Natural killer cell (primary cell): ENCODE measurements around the gene GUCY1A2. TPM values are rescaled to one million over a fixed set of nuclear protein-coding genes. Genes with fewer than 3 reads are reported as not detected.

ENCODE experiments used
- ATAC-seq, 3 donors: fragments of 150-1000 bp in 2 of 3; fragments of 200-7000 bp in 1 of 3; cut with Tn5 transposase; 1 replicate in 1 of 3; 2 replicates in 2 of 3; pipeline ENCODE4 v1.10.0; 2021; ENCODE audit warnings: mild to moderate bottlenecking in 2 of 3, moderate library complexity in 2 of 3
- DNase-seq, 2 donors: peaks; one replicate each; pipeline versions ENCODE4 v3.0.0 to v3.0.0-alpha.2; 2013 to 2021; ENCODE audit warnings: mixed read lengths in 1 of 2
- H3K27ac ChIP-seq: one replicate; pipeline ENCODE4 v1.5.1; 2013; ENCODE audit warnings: mild to moderate bottlenecking, low read length
- H3K27me3 ChIP-seq: one replicate; pipeline ENCODE4 v1.6.1; 2013; ENCODE audit warnings: low read length; ENCODE audit not compliant: control insufficient read depth, insufficient read depth
- H3K36me3 ChIP-seq: one replicate; pipeline ENCODE4 v1.6.1; 2013; ENCODE audit warnings: low read length; ENCODE audit not compliant: control insufficient read depth, insufficient read depth
- H3K4me1 ChIP-seq: one replicate; pipeline ENCODE4 v1.6.1; 2013; ENCODE audit warnings: low read length; ENCODE audit not compliant: control insufficient read depth, insufficient read depth
- H3K4me3 ChIP-seq: one replicate; pipeline ENCODE4 v1.5.1; 2013; ENCODE audit warnings: low read length
- H3K9me3 ChIP-seq: one replicate; pipeline ENCODE4 v1.6.1; 2013; ENCODE audit warnings: low read length; ENCODE audit not compliant: control insufficient read depth, insufficient read depth
- H3K27ac Mint-ChIP-seq, 2 donors: one replicate each; pipeline ENCODE4 v1.8.0; 2022; ENCODE audit warnings: mild to moderate bottlenecking in 2 of 2, mixed read lengths in 2 of 2, moderate library complexity in 1 of 2
- H3K27me3 Mint-ChIP-seq, 2 donors: one replicate each; pipeline ENCODE4 v1.8.0; 2022; ENCODE audit warnings: low read depth in 2 of 2, mixed read lengths in 2 of 2
- H3K36me3 Mint-ChIP-seq: one replicate; pipeline ENCODE4 v1.8.0; 2022; ENCODE audit warnings: mixed read lengths
- H3K4me1 Mint-ChIP-seq, 2 donors: one replicate each; pipeline ENCODE4 v1.8.0; 2022; ENCODE audit warnings: mixed read lengths in 2 of 2
- H3K4me3 Mint-ChIP-seq: one replicate; pipeline ENCODE4 v1.8.0; 2022; ENCODE audit warnings: mild to moderate bottlenecking, moderate library complexity, mixed read lengths
- H3K9me3 Mint-ChIP-seq, 2 donors: one replicate each; pipeline ENCODE4 v1.8.0; 2022; ENCODE audit warnings: mixed read lengths in 2 of 2
- CTCF ChIP-seq: fragments of 200-600 bp; IDR thresholded peaks from one replicate; pipeline ENCODE4 v1.8.0; 2022; ENCODE audit warnings: antibody characterized with exemption
- WGBS: methylation state at CpG from one replicate; pipeline ENCODE4 v1.1.7; 2013; ENCODE audit warnings: missing lambda C conversion rate; ENCODE audit not compliant: insufficient coverage; 5-methylcytosine and 5-hydroxymethylcytosine counted together
- intact Hi-C: fragments of 100-400 bp; cut with micrococcal nuclease; formaldehyde crosslinking; loops from one replicate; pipeline ENCODE4 v1.14.2; 2022
- total RNA-seq, 4 donors: library from RNA; stranded (reverse); fragments of 120-200 nt in 1 of 4; gene quantifications; one replicate each; pipeline versions ENCODE4 v1.2.3 to v1.2.4, GENCODE V29; 2013 to 2022

GUCY1A2 gene
- total RNA-seq, 3 donors from 2014 or later (not counting 1 experiment from before 2014, with no cell fraction given) = 0.15 TPM; not detected in 2

- no peaks in the 10 kb centered on the region for H3K36me3 ChIP-seq
- no peak overlapping the region for H3K4me3 ChIP-seq
- no peaks in the 10 kb centered on the region for H3K27me3 ChIP-seq
- no peak overlapping the region for H3K27ac Mint-ChIP-seq
- ATAC-seq = no peak
- no peaks in the 10 kb centered on the region for H3K4me1 Mint-ChIP-seq
- no peak overlapping the region for H3K4me3 Mint-ChIP-seq
- H3K4me1 ChIP-seq = no peaks in the 10 kb centered on the region
- peaks cover 10 to 18% of the 10 kb centered on the region in 2 donors for H3K9me3 Mint-ChIP-seq
- no peak for DNase-seq
- H3K9me3 ChIP-seq = peaks cover 3% of the 10 kb centered on the region
- intact Hi-C loops = no loop called here
- H3K27me3 Mint-ChIP-seq = no peaks in the 10 kb centered on the region
- no peak for TF ChIP-seq CTCF
- WGBS = no CpG with 5 or more reads among the region's 1 CpG
- no peak overlapping the region for H3K27ac ChIP-seq
- H3K36me3 Mint-ChIP-seq = peaks cover 9% of the 10 kb centered on the region
Measured at GRCh38 chr11:106961048-106961447, 57.2 kb downstream of the GUCY1A2 start.

- H3K27ac Mint-ChIP-seq = no peak overlapping the region
- H3K4me1 Mint-ChIP-seq = no peaks in the 10 kb centered on the region
- H3K4me1 ChIP-seq = no peaks in the 10 kb centered on the region
- TF ChIP-seq CTCF = no peak
- intact Hi-C loops = no loop called here
- no peak overlapping the region for H3K4me3 ChIP-seq
- H3K27me3 ChIP-seq = no peaks in the 10 kb centered on the region
- no peak overlapping the region for H3K4me3 Mint-ChIP-seq
- H3K9me3 ChIP-seq = peaks cover 3% of the 10 kb centered on the region
- ATAC-seq (no peak), DNase-seq (no peak)
- no peaks in the 10 kb centered on the region for H3K27me3 Mint-ChIP-seq
- H3K36me3 ChIP-seq = no peaks in the 10 kb centered on the region
- WGBS = 83% methylated on average over 1 of the region's 1 CpG
- H3K27ac ChIP-seq = no peak overlapping the region
- H3K9me3 Mint-ChIP-seq = peaks cover 7 to 22% of the 10 kb centered on the region in 2 donors
- H3K36me3 Mint-ChIP-seq = peaks cover 9% of the 10 kb centered on the region
Measured at GRCh38 chr11:106959800-106960199, 58.5 kb downstream of the GUCY1A2 start.

GRCh38 chr11:106959386-106959785 is 58.9 kb downstream of the GUCY1A2 start:
- DNase-seq (no peak), ATAC-seq (no peak)
- no peak overlapping the region for H3K4me3 Mint-ChIP-seq
- 67% methylated on average over 1 of the region's 3 CpGs for WGBS
- H3K4me1 Mint-ChIP-seq = no peaks in the 10 kb centered on the region
- no peak overlapping the region for H3K4me3 ChIP-seq
- no peak overlapping the region for H3K27ac ChIP-seq
- intact Hi-C loops = no loop called here
- peaks cover 3% of the 10 kb centered on the region for H3K9me3 ChIP-seq
- H3K27me3 ChIP-seq = no peaks in the 10 kb centered on the region
- peaks cover 9% of the 10 kb centered on the region for H3K36me3 Mint-ChIP-seq
- H3K27me3 Mint-ChIP-seq = no peaks in the 10 kb centered on the region
- H3K27ac Mint-ChIP-seq = no peak overlapping the region
- H3K36me3 ChIP-seq = no peaks in the 10 kb centered on the region
- no peaks in the 10 kb centered on the region for H3K4me1 ChIP-seq
- H3K9me3 Mint-ChIP-seq = peaks cover 7 to 25% of the 10 kb centered on the region in 2 donors
- no peak for TF ChIP-seq CTCF

- peaks cover 9% of the 10 kb centered on the region for H3K36me3 Mint-ChIP-seq
- Histone ChIP-seq H3K4me1 (no peaks in the 10 kb centered on the region), H3K4me3 (no peak overlapping the region), H3K36me3 (no peaks in the 10 kb centered on the region), H3K27me3 (no peaks in the 10 kb centered on the region), H3K9me3 (peaks cover 3% of the 10 kb centered on the region), H3K27ac (no peak overlapping the region)
- intact Hi-C loops = no loop called here
- no peak overlapping the region for H3K4me3 Mint-ChIP-seq
- no peak for DNase-seq
- TF ChIP-seq CTCF = no peak
- peaks cover 6 to 25% of the 10 kb centered on the region in 2 donors for H3K9me3 Mint-ChIP-seq
- WGBS = 64% methylated on average over 7 of the region's 7 CpGs
- H3K4me1 Mint-ChIP-seq = no peaks in the 10 kb centered on the region
- H3K27me3 Mint-ChIP-seq = no peaks in the 10 kb centered on the region
- no peak overlapping the region for H3K27ac Mint-ChIP-seq
- ATAC-seq = no peak
Measured at GRCh38 chr11:106958517-106959248, 59.6 kb downstream of the GUCY1A2 start.
